Gastroesophageal sphincter (tissue), 4 donors: Measurements from ENCODE around the gene GPALPP1. TPM values are rescaled to one million over a fixed set of nuclear protein-coding genes. Genes with fewer than 3 reads are reported as not detected.
"Not testable (repeated sequence)": the region's sequence is repeated elsewhere in the genome, so short reads cannot be mapped to it uniquely, and the experiment has no call there.

Source experiments
- ATAC-seq: fragments of 150-250 bp; one replicate; pipeline ENCODE4 v1.9.1; 2016; ENCODE audit warnings: mild to moderate bottlenecking, moderate library complexity
- H3K27ac ChIP-seq, 4 donors: fragments of 200-600 bp; sonication (generic) in 3 of 4; 1 replicate in 3 of 4; 2 replicates in 1 of 4; pipeline ENCODE4 v1.5.1; 2016 to 2019
- H3K27me3 ChIP-seq: fragments of 200-600 bp; sonication (generic); one replicate; pipeline ENCODE4 v1.5.1; 2019
- H3K36me3 ChIP-seq, 2 donors: fragments of 200-600 bp; sonication (generic); one replicate each; pipeline ENCODE4 v1.5.1; 2019; ENCODE audit warnings: control low read depth in 1 of 2
- H3K4me1 ChIP-seq, 3 donors: fragments of 200-600 bp; sonication (generic); 1 replicate in 2 of 3; 2 replicates in 1 of 3; pipeline ENCODE4 v1.5.1; 2016 to 2019; ENCODE audit warnings: control low read depth in 2 of 3
- H3K4me3 ChIP-seq, 2 donors: fragments of 200-600 bp; sonication (generic); one replicate each; pipeline ENCODE4 v1.5.1; 2019; ENCODE audit warnings: mild to moderate bottlenecking in 1 of 2, moderate library complexity in 1 of 2
- H3K9me3 ChIP-seq, 3 donors: fragments of 200-600 bp; sonication (generic); one replicate each; pipeline ENCODE4 v1.5.1; 2017 to 2019; ENCODE audit warnings: control low read depth in 2 of 3
- CTCF ChIP-seq, 4 experiments: fragments of 200-600 bp in 2 of 4; fragments of 450-650 bp in 2 of 4; sonication (generic) in 1 of 4; IDR thresholded peaks; one replicate each; pipeline ENCODE4 v1.5.1; 2017 to 2019; ENCODE audit warnings: antibody characterized with exemption in 4 of 4, mild to moderate bottlenecking in 2 of 4, moderate library complexity in 2 of 4
- EP300 ChIP-seq: sonication (generic); formaldehyde crosslinking; IDR thresholded peaks from one replicate; pipeline ENCODE4 v1.6.1; 2017; ENCODE audit warnings: antibody characterized with exemption, mild to moderate bottlenecking
- POLR2A ChIP-seq, 2 donors: fragments of 450-650 bp; IDR thresholded peaks; one replicate each; pipeline ENCODE4 v1.6.1; 2017; ENCODE audit warnings: antibody characterized with exemption in 2 of 2, mild to moderate bottlenecking in 2 of 2, moderate library complexity in 1 of 2
- POLR2AphosphoS5 ChIP-seq: sonication (generic); formaldehyde crosslinking; IDR thresholded peaks from one replicate; pipeline ENCODE4 v1.6.1; 2017; ENCODE audit warnings: antibody characterized with exemption
- WGBS, 2 donors: methylation state at CpG; one replicate each; pipeline ENCODE4 v1.1.5; 2018; ENCODE audit warnings: low coverage in 1 of 2; 5-methylcytosine and 5-hydroxymethylcytosine counted together
- total RNA-seq, 4 donors: library from RNA; depleted of rRNA; stranded (reverse); fragments of >200 nt; gene quantifications; one replicate each; pipeline ENCODE4 v1.1.0, GENCODE V29; 2016

GPALPP1 gene
- total RNA-seq: 10 to 100 TPM; 25.8 to 32.7 (median 26.4) TPM

DNA sequence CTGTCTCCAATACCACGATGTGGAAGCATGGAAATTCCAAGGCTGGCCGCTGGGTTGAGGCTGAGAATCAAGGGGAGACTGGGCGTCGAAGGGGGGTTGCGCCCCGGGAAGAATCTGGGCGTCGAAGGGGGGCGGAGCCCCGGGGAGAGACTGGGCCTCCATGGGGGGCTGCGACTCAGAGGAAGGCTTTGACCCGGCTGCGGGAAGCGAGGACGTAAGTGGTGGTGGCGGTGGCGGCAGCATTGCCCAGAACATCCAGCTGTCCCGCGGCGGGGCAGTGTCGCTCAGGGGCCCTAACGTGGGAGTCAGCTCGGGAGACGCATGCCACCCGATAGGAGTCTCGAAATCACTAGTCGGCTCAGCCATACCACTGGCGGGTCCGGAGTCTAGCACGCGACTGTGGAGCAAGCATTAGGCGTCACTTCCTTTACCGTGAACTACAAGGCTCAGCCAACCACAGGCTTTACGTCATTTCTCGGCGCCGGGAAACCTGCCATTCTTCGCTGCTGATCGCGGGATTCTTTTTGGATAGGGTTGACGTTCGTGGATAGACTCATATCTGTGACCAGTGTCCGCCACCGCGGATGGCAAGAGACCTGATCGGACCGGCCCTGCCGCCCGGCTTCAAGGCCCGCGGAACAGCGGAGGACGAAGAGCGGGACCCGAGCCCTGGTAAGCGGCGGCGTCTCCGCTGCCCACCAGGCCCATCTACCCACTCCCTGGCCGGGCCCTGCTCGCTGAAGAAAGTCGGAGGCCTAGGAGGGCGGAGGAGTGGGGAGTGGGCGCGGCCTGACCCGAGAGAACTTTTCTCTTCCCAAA, at the start of gene GPALPP1, which contains the start of gene NUFIP1:
TSS of gene GPALPP1 (plus strand) at position 468 of the 819 bp plus-strand sequence. CDS start at position 585, 117 bp downstream.
TSS of gene NUFIP1 (minus strand) at position 401 of the 819 bp plus-strand sequence. CDS start at position 366, 35 bp downstream.
- Histone ChIP-seq H3K36me3 (peaks cover 0 to 28% of the 10 kb centered on the region in 2 donors), H3K9me3 (no peaks in the 10 kb centered on the region), H3K27me3 (no peaks in the 10 kb centered on the region), H3K4me3 (peak within 1 kb of the TSS; percentile 85 to 87), H3K4me1 (peaks cover 0 to 63% (median 18%) of the 10 kb centered on the region in 3 donors), H3K27ac (peak within 1 kb of the TSS; percentile 67 to 89 (median 88))
- TF ChIP-seq CTCF (IDR thresholded peaks at IDR 0.05): peak in 2 of 4 experiments; percentile 9 to 31
- TF ChIP-seq POLR2AphosphoS5: peak; percentile 92
- TF ChIP-seq POLR2A (IDR thresholded peaks at IDR 0.05): peak; percentile 46 to 51
- TF ChIP-seq EP300: no peak
- WGBS, 2 donors: 0 to 3% methylated on average over 6 of the region's 66 CpGs
- ATAC-seq: peak; percentile 98

DNA sequence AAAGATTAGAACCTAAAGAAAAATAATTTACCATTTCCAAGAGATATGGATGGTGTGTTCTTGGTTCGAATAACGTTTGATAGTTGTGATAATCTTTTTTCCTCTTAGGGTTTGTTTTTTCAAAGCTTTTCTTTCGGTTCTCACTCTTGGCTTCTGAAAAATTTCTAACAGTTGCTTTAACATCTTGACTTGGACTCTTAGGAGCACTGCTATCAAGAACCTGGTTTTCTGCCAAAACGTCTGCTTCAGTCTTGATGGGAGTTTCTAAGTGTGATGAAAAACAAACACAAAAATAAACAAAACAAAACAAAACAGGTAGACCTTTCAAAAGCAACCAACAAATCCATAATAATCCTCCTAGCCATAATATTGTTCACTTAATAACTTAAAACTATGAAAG, 45.9 kb upstream of the GPALPP1 start:
- not testable (repeated sequence) for H3K4me3 ChIP-seq, ATAC-seq, H3K4me1 ChIP-seq, H3K27ac ChIP-seq, H3K9me3 ChIP-seq, H3K27me3 ChIP-seq
- peaks cover 0 to 21% of the 10 kb centered on the region in 2 donors for H3K36me3 ChIP-seq
- 58 to 81% methylated on average over 4 of the region's 4 CpGs for WGBS, 2 donors

GRCh38 chr13:44951184-44951583, 38.2 kb upstream of the GPALPP1 start:
- H3K27me3 ChIP-seq: no peaks in the 10 kb centered on the region
- H3K9me3 ChIP-seq: no peaks in the 10 kb centered on the region
- H3K4me1 ChIP-seq: peaks cover 0 to 8% (median 0%) of the 10 kb centered on the region in 3 donors
- no peak for ATAC-seq
- TF ChIP-seq EP300 (no peak), CTCF (IDR thresholded peaks at IDR 0.05) (no peak), POLR2AphosphoS5 (no peak), POLR2A (IDR thresholded peaks at IDR 0.05) (no peak)
- H3K4me3 ChIP-seq: no peak overlapping the region
- H3K36me3 ChIP-seq: no peaks in the 10 kb centered on the region
- H3K27ac ChIP-seq: no peak overlapping the region

DNA sequence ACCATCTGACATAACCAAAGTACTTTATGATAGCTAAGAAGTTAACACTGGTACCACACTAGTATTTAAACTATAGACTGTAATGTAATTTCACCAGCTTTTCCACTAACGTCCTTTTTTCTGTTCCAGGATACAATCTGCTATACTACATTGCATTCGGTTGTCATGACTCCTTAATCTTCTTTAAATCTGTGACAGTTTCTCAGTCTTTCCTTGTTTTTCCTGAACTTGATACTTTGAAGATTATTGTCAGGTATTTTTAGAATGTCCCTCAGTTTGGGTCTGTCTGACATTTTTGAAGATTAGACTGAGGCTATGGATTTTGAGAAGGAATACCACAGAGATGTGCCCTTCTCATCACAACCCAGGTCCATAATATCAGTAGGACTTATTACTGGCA, 36.7 kb upstream of the GPALPP1 start:
- 88 to 94% methylated on average over 2 of the region's 2 CpGs for WGBS, 2 donors
- no peaks in the 10 kb centered on the region for H3K36me3 ChIP-seq
- TF ChIP-seq POLR2A (IDR thresholded peaks at IDR 0.05) (no peak), EP300 (no peak), CTCF (IDR thresholded peaks at IDR 0.05) (no peak), POLR2AphosphoS5 (no peak)

GRCh38 chr13:44954224-44954623, 35.1 kb upstream of the GPALPP1 start:
- ATAC-seq: no peak
- no peak overlapping the region for H3K4me3 ChIP-seq
- no peaks in the 10 kb centered on the region for H3K27me3 ChIP-seq
- TF ChIP-seq POLR2A (IDR thresholded peaks at IDR 0.05) (no peak), POLR2AphosphoS5 (no peak), CTCF (IDR thresholded peaks at IDR 0.05) (no peak), EP300 (no peak)
- no peaks in the 10 kb centered on the region for H3K9me3 ChIP-seq
- H3K27ac ChIP-seq: no peak overlapping the region
- peaks cover 0 to 8% (median 0%) of the 10 kb centered on the region in 3 donors for H3K4me1 ChIP-seq
- 96 to 99% methylated on average over 7 of the region's 7 CpGs for WGBS, 2 donors
- H3K36me3 ChIP-seq: peaks cover 0 to 5% of the 10 kb centered on the region in 2 donors

More for the DNA sequence above, 36.7 kb upstream of the GPALPP1 start:
- ATAC-seq: no peak
- H3K27ac ChIP-seq: no peak overlapping the region
- no peak overlapping the region for H3K4me3 ChIP-seq
- H3K27me3 ChIP-seq: no peaks in the 10 kb centered on the region
- H3K4me1 ChIP-seq: peaks cover 0 to 8% (median 0%) of the 10 kb centered on the region in 3 donors
- H3K9me3 ChIP-seq: no peaks in the 10 kb centered on the region
